OCI-LY3 (cell line): ENCODE measurements around the gene ANKRD44.

Experiments used
- CTCF ChIP-seq: fragments of 200-600, 300-600 bp; sonication (generic); IDR thresholded peaks from 2 replicates; pipeline ENCODE4 v1.5.1; 2014; ENCODE audit warnings: antibody characterized with exemption, low read length, low read depth
- EZH2phosphoT487 ChIP-seq: fragments of 200-600 bp; shearing (Covaris generic); IDR thresholded peaks from 2 replicates; pipeline ENCODE4 v1.6.1; 2018; ENCODE audit warnings: antibody characterized with exemption, mixed run types, low read depth

- TF ChIP-seq CTCF (no peak), EZH2phosphoT487 (no peak)
Observed at GRCh38 chr2:196955036-196955435, 355.5 kb downstream of the ANKRD44 start.
